K562 (cell line): ENCODE data around the gene SOAT2. TPM values are rescaled to one million over a fixed set of nuclear protein-coding genes. Genes with fewer than 3 reads are reported as not detected.

Experiments used
- ATAC-seq: fragments of 200-7000 bp; cut with Tn5 transposase; 3 replicates; pipeline ENCODE4 v1.9.1; 2020; ENCODE audit warnings: moderate library complexity
- BruUV-seq: library from RNA; stranded (reverse); fragments of 400-500 nt; replicated peaks from 2 replicates; lab custom pipeline; 2021; lab: Mats Ljungman, UMichigan
- CTCF ChIA-PET: fragments of 300-600 bp; formaldehyde crosslinking; extraction: SDS; loops from one replicate; lab custom pipeline; 2021; ENCODE audit warnings: low intra/inter-chr PET ratio; lab: Yijun Ruan, JAX
- POLR2A ChIA-PET: fragments of 300-600, 350-650 bp; sonication (Branson Sonifier 250); formaldehyde crosslinking; extraction: SDS; loops from one replicate; lab custom pipeline; 2021; ENCODE audit warnings: antibody characterized with exemption, inconsistent platforms; lab: Yijun Ruan, JAX
- DNase-seq, 4 experiments: peaks; one replicate each; pipeline versions ENCODE4 v3.0.0 to v3.0.0-alpha.2; 2011 to 2018; ENCODE audit warnings: low spot score in 3 of 4, mixed read lengths in 3 of 4; ENCODE audit errors: extremely low read depth in 1 of 4
- FAIRE-seq: peaks from 2 replicates; lab custom pipeline; 2011; peaks lifted over from hg19 to GRCh38; lab: Jason Lieb, UNC
- H2AFZ ChIP-seq: 2 replicates; pipeline ENCODE4 v1.6.0; 2011; ENCODE audit warnings: low read depth, low read length, control low read depth, inconsistent platforms
- H3K27ac ChIP-seq: fragments of 200-600 bp; 3 replicates; pipeline ENCODE4 v1.8.0; 2011; ENCODE audit warnings: low read depth, mild to moderate bottlenecking, control low read depth, inconsistent platforms, low read length, moderate library complexity, mixed read lengths; ENCODE audit errors: extremely low read depth
- H3K27me3 ChIP-seq, 2 experiments: fragments of 300-600 bp in 1 of 2; 2 replicates in 1 of 2; 3 replicates in 1 of 2; pipeline versions ENCODE4 v1.6.0 to v1.8.0; 2011; ENCODE audit warnings: inconsistent platforms in 2 of 2, low read length in 2 of 2, mild to moderate bottlenecking in 1 of 2, mixed read lengths in 1 of 2, moderate library complexity in 1 of 2; ENCODE audit not compliant: control insufficient read depth in 2 of 2, insufficient read depth in 2 of 2
- H3K36me3 ChIP-seq: fragments of 300-600 bp; 3 replicates; pipeline ENCODE4 v1.8.0; 2011; ENCODE audit warnings: mild to moderate bottlenecking, low read length, inconsistent platforms; ENCODE audit not compliant: control insufficient read depth, insufficient read depth
- H3K4me1 ChIP-seq, 2 experiments: fragments of 200-600 bp in 1 of 2; replicated peaks in 1 of 2; 2 replicates in 1 of 2; 3 replicates in 1 of 2; pipeline versions ENCODE4 v1.5.1 to v1.8.0; 2011; ENCODE audit warnings: inconsistent platforms in 2 of 2, low read length in 2 of 2, mild to moderate bottlenecking in 1 of 2, mixed read lengths in 1 of 2, moderate library complexity in 1 of 2; ENCODE audit not compliant: control insufficient read depth in 2 of 2, insufficient read depth in 2 of 2
- H3K4me2 ChIP-seq: 2 replicates; pipeline ENCODE4 v1.6.1; 2011; ENCODE audit warnings: low read length, control low read depth, inconsistent platforms, mixed read lengths; ENCODE audit not compliant: insufficient read depth
- H3K4me3 ChIP-seq: fragments of 200-600 bp; sonication (generic), shearing (Covaris generic); 2 replicates; pipeline ENCODE4 v1.5.1; 2016; ENCODE audit warnings: control low read depth, inconsistent platforms
- H3K79me2 ChIP-seq: fragments of 200-600 bp; 3 replicates; pipeline ENCODE4 v1.8.0; 2011; ENCODE audit warnings: low read length, inconsistent platforms; ENCODE audit not compliant: control insufficient read depth, insufficient read depth
- H3K9ac ChIP-seq, 2 experiments: 2 replicates each; pipeline versions ENCODE4 v1.6.0 to v1.6.1; 2011; ENCODE audit warnings: low read depth in 2 of 2, low read length in 2 of 2, control low read depth in 1 of 2, inconsistent platforms in 1 of 2, mild to moderate bottlenecking in 1 of 2, mixed read lengths in 1 of 2; ENCODE audit not compliant: insufficient read depth in 1 of 2
- H3K9me1 ChIP-seq: one replicate; pipeline ENCODE4 v1.6.0; 2011; ENCODE audit warnings: inconsistent platforms, mild to moderate bottlenecking, low read length, moderate library complexity; ENCODE audit not compliant: control insufficient read depth, insufficient read depth
- H3K9me3 ChIP-seq: replicated peaks from 2 replicates; pipeline ENCODE4 v1.5.1; 2011; ENCODE audit warnings: low read depth, low read length, inconsistent platforms; ENCODE audit not compliant: control insufficient read depth, insufficient read depth
- H4K20me1 ChIP-seq: replicated peaks from 2 replicates; pipeline ENCODE4 v1.6.1; 2011; ENCODE audit warnings: low read length, inconsistent platforms, mixed read lengths; ENCODE audit not compliant: control insufficient read depth, insufficient read depth
- CBFB ChIP-seq: sonication (generic); formaldehyde crosslinking; IDR thresholded peaks from 2 replicates; pipeline ENCODE4 v1.4.0; 2020; ENCODE audit warnings: mild to moderate bottlenecking, missing genetic modification reagents
- CBX5 ChIP-seq: IDR thresholded peaks from 2 replicates; pipeline ENCODE4 v1.6.1; 2014; ENCODE audit warnings: low read depth, borderline replicate concordance
- CREB1 ChIP-seq, 2 experiments: sonication (generic) in 1 of 2; formaldehyde crosslinking in 1 of 2; IDR thresholded peaks; 2 replicates each; pipeline versions ENCODE4 v1.6.1 to v1.8.0; 2012 to 2022; ENCODE audit warnings: inconsistent platforms in 1 of 2, mild to moderate bottlenecking in 1 of 2, missing genetic modification reagents in 1 of 2, moderate library complexity in 1 of 2
- DDX20 ChIP-seq: fragments of 450-650 bp; IDR thresholded peaks from 2 replicates; pipeline ENCODE4 v1.6.1; 2016; ENCODE audit warnings: missing genetic modification characterization, low read depth, mild to moderate bottlenecking, missing compliant biosample characterization, moderate library complexity
- HOXB6 ChIP-seq: fragments of 250-450 bp; sonication (Bioruptor Pico); IDR thresholded peaks from 2 replicates; pipeline ENCODE4 v1.5.1; 2022; ENCODE audit warnings: mild to moderate bottlenecking, borderline replicate concordance
- NELFE ChIP-seq: IDR thresholded peaks from 2 replicates; pipeline ENCODE4 v1.6.1; 2011; ENCODE audit warnings: mild to moderate bottlenecking; ENCODE audit not compliant: insufficient read depth, insufficient read length
- PTTG1 ChIP-seq: fragments of 450-650 bp; IDR thresholded peaks from 2 replicates; pipeline ENCODE4 v1.6.1; 2016; ENCODE audit warnings: low read depth, mild to moderate bottlenecking, missing genetic modification characterization, missing compliant biosample characterization
- RAD51 ChIP-seq: fragments of 450-650 bp; IDR thresholded peaks from 2 replicates; pipeline ENCODE4 v1.7.1; 2016; ENCODE audit warnings: low read depth, mild to moderate bottlenecking, borderline replicate concordance
- RBM25 ChIP-seq: fragments of 200-400 bp; formaldehyde crosslinking; IDR thresholded peaks from 2 replicates; pipeline ENCODE4 v1.6.1; 2018; ENCODE audit warnings: low read length, low read depth, moderate library complexity; ENCODE audit not compliant: severe bottlenecking
- TCF7L2 ChIP-seq: fragments of 150-350 bp; IDR thresholded peaks from 2 replicates; pipeline ENCODE4 v1.6.1; 2016; ENCODE audit warnings: low read depth, mild to moderate bottlenecking, low read length, moderate library complexity
- TFAM ChIP-seq: fragments of 250-450 bp; sonication (Bioruptor Pico); conservative IDR thresholded peaks from 2 replicates; pipeline ENCODE4 v1.5.0; 2021; ENCODE audit warnings: mild to moderate bottlenecking, moderate library complexity
- ZNF445 ChIP-seq: fragments of 250-450 bp; sonication (Bioruptor Pico); IDR thresholded peaks from 2 replicates; pipeline ENCODE4 v1.4.0; 2020; ENCODE audit warnings: low read depth, mild to moderate bottlenecking, moderate library complexity
- ZNF551 ChIP-seq: fragments of 250-450 bp; sonication (Bioruptor Pico); IDR thresholded peaks from 2 replicates; pipeline ENCODE4 v1.5.0; 2021; ENCODE audit warnings: mild to moderate bottlenecking, moderate library complexity
- WGBS: fragments of 100-300 bp; shearing (Covaris generic); methylation state at CpG from one replicate; pipeline ENCODE4 v1.1.6; 2016; ENCODE audit warnings: low coverage, mixed read lengths; ENCODE audit not compliant: insufficient coverage; ENCODE audit errors: missing lambda C conversion rate; 5-methylcytosine and 5-hydroxymethylcytosine counted together
- in situ Hi-C: fragments of 300-500 bp; cut with MboI; formaldehyde crosslinking; loops from 4 replicates; pipeline ENCODE4 v1.15.0; 2018; ENCODE audit warnings: inconsistent platforms, mixed read lengths
- intact Hi-C: fragments of 100-400 bp; cut with micrococcal nuclease; formaldehyde crosslinking; loops from 2 replicates; pipeline ENCODE4 v1.14.2; 2022
- polyA plus RNA-seq, 8 experiments: library from polyadenylated mRNA; depleted of rRNA in 4 of 8; stranded (reverse) in 5 of 8; unstranded in 3 of 8; fragments of >200 nt; fragmentation: Nextera tagmentation in 2 of 8; fragmentation: Illumina TruSeq in 1 of 8; extraction: Ambion mirVana in 2 of 8; extraction: Trizol in 1 of 8; gene quantifications; 2 replicates each; pipeline versions ENCODE4 v1.2.1 to v1.2.3, GENCODE V29; 2011 to 2014; ENCODE audit warnings: inconsistent platforms in 1 of 8, missing spikeins in 1 of 8
- total RNA-seq, 7 experiments: library from RNA; depleted of rRNA in 6 of 7; stranded (reverse); fragments of >200 nt in 6 of 7; fragmentation: Illumina TruSeq in 2 of 7; extraction: Trizol in 2 of 7; gene quantifications; 2 replicates each; pipeline versions ENCODE4 v1.2.1 to v1.2.3, GENCODE V29; 2011 to 2021; ENCODE audit warnings: low replicate concordance in 1 of 7
- TF ChIP-seq, protein P1 (sequence below): fragments of 450-650 bp; formaldehyde crosslinking; IDR thresholded peaks from 2 replicates; pipeline ENCODE4 v1.4.0; 2020; ENCODE audit warnings: mild to moderate bottlenecking, moderate library complexity
- TF ChIP-seq, protein P2 (sequence below), 2 experiments: fragments of 450-650 bp in 1 of 2; sonication (generic) in 1 of 2; formaldehyde crosslinking in 1 of 2; IDR thresholded peaks in 1 of 2; conservative IDR thresholded peaks in 1 of 2; 2 replicates each; pipeline versions ENCODE4 v1.6.1 to v1.8.1; 2016 to 2023; ENCODE audit warnings: mild to moderate bottlenecking in 2 of 2, moderate library complexity in 2 of 2, inconsistent platforms in 1 of 2, missing genetic modification reagents in 1 of 2
- TF ChIP-seq, protein P3 (sequence below): sonication (generic); formaldehyde crosslinking; IDR thresholded peaks from 2 replicates; pipeline ENCODE4 v1.8.0; 2022; ENCODE audit warnings: mild to moderate bottlenecking, missing genetic modification reagents, borderline replicate concordance

SOAT2 gene
- total and polyA plus RNA-seq, 9 of the 15 experiments (the other 6 are each of a cell fraction or from before 2014, with no cell fraction given), result 0.04 TPM; not detected in 8

DNA sequence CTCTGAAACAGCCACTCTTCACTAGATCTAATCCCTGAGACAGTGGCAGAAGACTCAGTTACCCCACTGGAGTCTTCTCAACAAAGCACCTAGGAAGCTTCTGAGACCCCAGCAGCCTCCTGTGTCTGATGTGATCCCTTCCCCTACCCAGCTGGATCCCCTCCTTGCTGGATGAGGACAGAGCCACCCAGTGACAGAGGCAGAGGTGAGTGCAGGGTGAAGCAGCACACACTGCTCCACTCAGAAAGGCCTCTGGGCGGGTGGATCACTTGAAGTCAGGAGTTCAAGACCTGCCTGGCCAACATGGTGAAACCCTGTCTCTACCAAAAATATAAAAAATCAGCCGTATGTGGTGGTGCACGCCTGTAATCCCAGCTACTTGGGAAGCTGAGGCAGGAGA lies 26.8 kb upstream of the SOAT2 start:
- intact Hi-C loops (no loop called here), in situ Hi-C loops (no loop called here)
- WGBS, result 75% methylated on average over 3 of the region's 3 CpGs
- Histone ChIP-seq H3K27me3 (no peaks in the 10 kb centered on the region), H2AFZ (no peak overlapping the region), H3K4me2 (no peak overlapping the region), H3K79me2 (peaks cover 8% of the 10 kb centered on the region; the same call in 2 of the 3 replicates), H4K20me1 (no peaks in the 10 kb centered on the region)
- DNase-seq, result no peak
- CTCF ChIA-PET, result interaction anchor here (1.4 kb wide), 1 partner anchor 23 kb away, joined by 3 read pairs; no protein-coding TSS in a partner anchor
- TF ChIP-seq, protein P1, sequence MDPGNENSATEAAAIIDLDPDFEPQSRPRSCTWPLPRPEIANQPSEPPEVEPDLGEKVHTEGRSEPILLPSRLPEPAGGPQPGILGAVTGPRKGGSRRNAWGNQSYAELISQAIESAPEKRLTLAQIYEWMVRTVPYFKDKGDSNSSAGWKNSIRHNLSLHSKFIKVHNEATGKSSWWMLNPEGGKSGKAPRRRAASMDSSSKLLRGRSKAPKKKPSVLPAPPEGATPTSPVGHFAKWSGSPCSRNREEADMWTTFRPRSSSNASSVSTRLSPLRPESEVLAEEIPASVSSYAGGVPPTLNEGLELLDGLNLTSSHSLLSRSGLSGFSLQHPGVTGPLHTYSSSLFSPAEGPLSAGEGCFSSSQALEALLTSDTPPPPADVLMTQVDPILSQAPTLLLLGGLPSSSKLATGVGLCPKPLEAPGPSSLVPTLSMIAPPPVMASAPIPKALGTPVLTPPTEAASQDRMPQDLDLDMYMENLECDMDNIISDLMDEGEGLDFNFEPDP, result no peak
- no peak for TF ChIP-seq RBM25
- TF ChIP-seq PTTG1 (tag), result no peak
- TF ChIP-seq CREB1 (IDR thresholded peaks at IDR 0.05), result no peak
- TF ChIP-seq CREB1 (CRISPR knock-in tag; IDR thresholded peaks at IDR 0.05), result no peak
- TF ChIP-seq, protein P2, sequence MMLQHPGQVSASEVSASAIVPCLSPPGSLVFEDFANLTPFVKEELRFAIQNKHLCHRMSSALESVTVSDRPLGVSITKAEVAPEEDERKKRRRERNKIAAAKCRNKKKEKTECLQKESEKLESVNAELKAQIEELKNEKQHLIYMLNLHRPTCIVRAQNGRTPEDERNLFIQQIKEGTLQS (IDR thresholded peaks at IDR 0.05), result no peak
- TF ChIP-seq, protein P2 (CRISPR knock-in tag; conservative IDR thresholded peaks at IDR 0.05), result no peak
- no peak for TF ChIP-seq TCF7L2
- TF ChIP-seq DDX20 (tag), result no peak
- no peak for TF ChIP-seq NELFE
- TF ChIP-seq, protein P3, sequence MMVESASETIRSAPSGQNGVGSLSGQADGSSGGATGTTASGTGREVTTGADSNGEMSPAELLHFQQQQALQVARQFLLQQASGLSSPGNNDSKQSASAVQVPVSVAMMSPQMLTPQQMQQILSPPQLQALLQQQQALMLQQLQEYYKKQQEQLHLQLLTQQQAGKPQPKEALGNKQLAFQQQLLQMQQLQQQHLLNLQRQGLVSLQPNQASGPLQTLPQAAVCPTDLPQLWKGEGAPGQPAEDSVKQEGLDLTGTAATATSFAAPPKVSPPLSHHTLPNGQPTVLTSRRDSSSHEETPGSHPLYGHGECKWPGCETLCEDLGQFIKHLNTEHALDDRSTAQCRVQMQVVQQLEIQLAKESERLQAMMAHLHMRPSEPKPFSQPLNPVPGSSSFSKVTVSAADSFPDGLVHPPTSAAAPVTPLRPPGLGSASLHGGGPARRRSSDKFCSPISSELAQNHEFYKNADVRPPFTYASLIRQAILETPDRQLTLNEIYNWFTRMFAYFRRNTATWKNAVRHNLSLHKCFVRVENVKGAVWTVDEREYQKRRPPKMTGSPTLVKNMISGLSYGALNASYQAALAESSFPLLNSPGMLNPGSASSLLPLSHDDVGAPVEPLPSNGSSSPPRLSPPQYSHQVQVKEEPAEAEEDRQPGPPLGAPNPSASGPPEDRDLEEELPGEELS (CRISPR knock-in tag), result no peak
- no peak for TF ChIP-seq CBX5
- TF ChIP-seq CBFB (CRISPR knock-in tag), result no peak
- no peak for TF ChIP-seq RAD51
- no peak for TF ChIP-seq HOXB6 (CRISPR knock-in tag)
- TF ChIP-seq ZNF551 (CRISPR knock-in tag), result no peak
- no peak for TF ChIP-seq TFAM
- no peak for TF ChIP-seq ZNF445 (CRISPR knock-in tag)
- TF ChIP-seq, all 486 proteins: peak for 0
- Histone ChIP-seq H3K9me3 (no peaks in the 10 kb centered on the region), H3K9me1 (no peaks in the 10 kb centered on the region), H3K4me3 (no peak overlapping the region), H3K9ac (no peak overlapping the region), H3K36me3 (peaks cover 14% of the 10 kb centered on the region; the same call in 2 of the 3 replicates), H3K27ac (no peak overlapping the region), H3K4me1 (peaks cover 21 to 35% of the 10 kb centered on the region in 2 experiments)
- BruUV-seq, result no TSS peak
- FAIRE-seq (no peak), ATAC-seq (no peak)
- POLR2A ChIA-PET, result interaction anchor here (1.1 kb wide), 2 partner anchors 11 to 12 kb away, joined by 3 read pairs; no protein-coding TSS in a partner anchor
